ENCODE data around the gene PGAM1. TPM values are rescaled to one million over a fixed set of nuclear protein-coding genes. Genes with fewer than 3 reads are reported as not detected.
A peak's percentile ranks its signal among the peaks of the same experiment; 100 is the strongest.

The PGAM1 gene
- total and polyA plus RNA-seq, 2 of the 13 experiments (the other 11 are each of a cell fraction or from before 2014, with no cell fraction given), result 354 to 483 TPM

GRCh38 chr10:97450828-97451227 lies 24.8 kb downstream of the PGAM1 start (continued):
- TF ChIP-seq, protein P1, sequence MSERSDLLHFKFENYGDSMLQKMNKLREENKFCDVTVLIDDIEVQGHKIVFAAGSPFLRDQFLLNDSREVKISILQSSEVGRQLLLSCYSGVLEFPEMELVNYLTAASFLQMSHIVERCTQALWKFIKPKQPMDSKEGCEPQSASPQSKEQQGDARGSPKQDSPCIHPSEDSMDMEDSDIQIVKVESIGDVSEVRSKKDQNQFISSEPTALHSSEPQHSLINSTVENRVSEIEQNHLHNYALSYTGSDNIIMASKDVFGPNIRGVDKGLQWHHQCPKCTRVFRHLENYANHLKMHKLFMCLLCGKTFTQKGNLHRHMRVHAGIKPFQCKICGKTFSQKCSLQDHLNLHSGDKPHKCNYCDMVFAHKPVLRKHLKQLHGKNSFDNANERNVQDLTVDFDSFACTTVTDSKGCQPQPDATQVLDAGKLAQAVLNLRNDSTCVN (CRISPR knock-in tag; IDR thresholded peaks at IDR 0.05; ENCODE audit: borderline replicate concordance), result no peak
- no peak for TF ChIP-seq SALL1 (CRISPR knock-in tag; IDR thresholded peaks at IDR 0.05)
- TF ChIP-seq ZNF569 (CRISPR knock-in tag; IDR thresholded peaks at IDR 0.05; ENCODE audit: borderline replicate concordance), result no peak
- no peak for TF ChIP-seq SMAD3 (CRISPR knock-in tag; IDR thresholded peaks at IDR 0.05)
- no peak for TF ChIP-seq RBM39 (IDR thresholded peaks at IDR 0.05; ENCODE audit: low read depth, low read length, poor library complexity, severe bottlenecking)

GRCh38 chr10:97451605-97452004 lies 25.6 kb downstream of the PGAM1 start:
- peaks cover 18% of the 10 kb centered on the region for H3K79me2 ChIP-seq (ENCODE audit: insufficient read depth, low read length)
- H2AFZ ChIP-seq (ENCODE audit: low read length), result no peak overlapping the region
- no peaks in the 10 kb centered on the region for H3K27me3 ChIP-seq (ENCODE audit: control insufficient read depth in 1 of 2, insufficient read depth in 2 of 2, low read length in 2 of 2)
- intact Hi-C loops (cut with micrococcal nuclease; ENCODE audit: unreplicated experiment), result no loop called here
- no peak for ATAC-seq
- H3K9me3 ChIP-seq (ENCODE audit: low read length), result no peaks in the 10 kb centered on the region
- peaks cover 29% of the 10 kb centered on the region for H3K4me1 ChIP-seq (ENCODE audit: insufficient read depth, low read length)
- no peak overlapping the region for H3K27ac ChIP-seq (ENCODE audit: extremely low read length, insufficient read depth, low read length)
- no peak for DNase-seq (ENCODE audit: low spot score)
- H4K20me1 ChIP-seq (ENCODE audit: insufficient read depth, low read length), result peaks cover 8% of the 10 kb centered on the region; the same call in 1 of the 2 replicates
- no TSS peak for BruUV-seq (replicated peaks)
- ChIA-PET POLR2A (no interaction called here), CTCF (ENCODE audit: low intra/inter-chr PET ratio, low total read pairs) (no interaction called here)
- H3K9ac ChIP-seq (ENCODE audit: insufficient read depth, low read depth, low read length), result no peak overlapping the region
- H3K4me3 ChIP-seq (replicated peaks in 1 of 3; ENCODE audit: insufficient read depth in 1 of 3, low read depth in 2 of 3, low read length in 3 of 3), result no peak overlapping the region
- in situ Hi-C loops (cut with HindIII; ENCODE audit: extremely low pct_ligation_motif_present, low pct_unique_long_range_greater_than_20kb), result no loop called here
- 97% methylated on average over 13 of the region's 17 CpGs for WGBS (ENCODE audit: low lambda C conversion rate)
- no peak overlapping the region for H3K4me2 ChIP-seq (ENCODE audit: low read depth, low read length)
- TF ChIP-seq ZKSCAN8 (CRISPR knock-in tag; IDR thresholded peaks at IDR 0.05; ENCODE audit: borderline replicate concordance), result no peak
- TF ChIP-seq ZBTB44 (CRISPR knock-in tag; IDR thresholded peaks at IDR 0.05), result no peak
- no peak for TF ChIP-seq ZBTB7B (CRISPR knock-in tag; IDR thresholded peaks at IDR 0.05)
- 0 out of 2 replicates have a peak, but pooled peaks have one; percentile 12 for TF ChIP-seq POLR2G (IDR thresholded peaks at IDR 0.05; ENCODE audit: low read depth, low read length)
- no peak for TF ChIP-seq ZNF614 (CRISPR knock-in tag; IDR thresholded peaks at IDR 0.05; ENCODE audit: borderline replicate concordance)
- TF ChIP-seq AGO2 (optimal IDR thresholded peaks at IDR 0.05; ENCODE audit: low read depth, low read length), result peak; percentile 34
- no peak for TF ChIP-seq ZNF839 (CRISPR knock-in tag; IDR thresholded peaks at IDR 0.05; ENCODE audit: borderline replicate concordance)
- no peak for TF ChIP-seq BCL6 (CRISPR knock-in tag; IDR thresholded peaks at IDR 0.05)
- H3K36me3 ChIP-seq (replicated peaks in 1 of 2; ENCODE audit: control insufficient read depth in 1 of 2, insufficient read depth in 2 of 2, low read length in 2 of 2), result peaks cover 26 to 59% of the 10 kb centered on the region in 2 experiments
- no peak for FAIRE-seq

Measured in HepG2 (cell line).